ENCODE measurements around the gene KRT17.

DNA sequence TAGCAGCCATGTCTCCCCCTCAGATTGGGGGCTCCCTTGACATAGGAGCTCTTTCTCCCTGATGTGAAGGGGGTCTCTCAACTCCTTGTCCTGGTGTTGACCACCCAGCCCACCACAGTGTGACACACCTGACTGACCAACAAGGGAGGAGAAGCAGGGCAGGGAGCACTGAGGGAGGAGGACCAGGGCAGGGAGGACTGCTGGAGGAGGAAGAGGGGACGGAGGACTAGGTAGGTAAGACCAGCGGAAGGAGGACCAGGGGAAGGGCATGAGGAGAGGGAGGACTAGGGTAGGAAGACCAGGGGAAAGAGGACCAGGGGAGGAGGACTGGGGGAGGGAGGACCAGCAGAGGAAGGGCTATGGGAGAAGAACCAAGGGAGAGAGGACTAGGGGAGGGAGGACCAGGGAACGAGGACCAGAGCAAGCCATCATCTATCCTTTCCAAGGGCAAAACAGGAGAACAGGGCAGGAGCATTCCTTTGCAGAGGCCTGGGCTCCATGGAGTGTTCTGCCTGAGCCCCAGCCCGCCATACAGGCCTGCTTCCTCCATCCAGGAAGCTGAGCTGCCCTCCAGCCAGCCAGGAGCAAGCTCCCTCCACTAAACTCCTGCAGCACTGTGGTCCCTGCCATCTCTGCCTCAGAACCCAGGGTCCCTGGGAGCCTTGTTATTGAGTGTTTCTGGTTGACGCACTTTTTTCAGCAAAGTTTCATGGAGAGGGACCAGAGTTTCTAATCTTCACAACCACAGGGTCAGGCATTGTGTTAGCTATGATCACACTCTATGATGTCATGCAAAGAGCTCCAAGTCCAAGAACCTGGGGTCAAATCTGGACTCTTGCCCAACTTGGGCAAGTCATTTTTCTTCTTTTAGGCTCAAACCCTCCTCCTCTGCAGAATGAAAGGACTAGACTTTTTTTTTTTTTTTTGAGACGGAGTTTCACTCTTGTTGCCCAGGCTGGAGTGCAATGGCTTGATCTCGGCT, 15.4 kb upstream of the KRT17 start:
- TF ChIP-seq POLR2AphosphoS5 (IDR thresholded peaks at IDR 0.05), result no peak
- TF ChIP-seq CTCF (IDR thresholded peaks at IDR 0.05), result no peak
- no peak for TF ChIP-seq POLR2A (IDR thresholded peaks at IDR 0.05)
